ENCODE results near the gene TMEM163. TPM values are rescaled to one million over a fixed set of nuclear protein-coding genes. Genes with fewer than 3 reads are reported as not detected.
"Not testable (repeated sequence)": the region's sequence is repeated elsewhere in the genome, so short reads cannot be mapped to it uniquely, and the experiment has no call there.

TMEM163 gene
- total RNA-seq, 1 donor from 2014 or later = not detected

DNA sequence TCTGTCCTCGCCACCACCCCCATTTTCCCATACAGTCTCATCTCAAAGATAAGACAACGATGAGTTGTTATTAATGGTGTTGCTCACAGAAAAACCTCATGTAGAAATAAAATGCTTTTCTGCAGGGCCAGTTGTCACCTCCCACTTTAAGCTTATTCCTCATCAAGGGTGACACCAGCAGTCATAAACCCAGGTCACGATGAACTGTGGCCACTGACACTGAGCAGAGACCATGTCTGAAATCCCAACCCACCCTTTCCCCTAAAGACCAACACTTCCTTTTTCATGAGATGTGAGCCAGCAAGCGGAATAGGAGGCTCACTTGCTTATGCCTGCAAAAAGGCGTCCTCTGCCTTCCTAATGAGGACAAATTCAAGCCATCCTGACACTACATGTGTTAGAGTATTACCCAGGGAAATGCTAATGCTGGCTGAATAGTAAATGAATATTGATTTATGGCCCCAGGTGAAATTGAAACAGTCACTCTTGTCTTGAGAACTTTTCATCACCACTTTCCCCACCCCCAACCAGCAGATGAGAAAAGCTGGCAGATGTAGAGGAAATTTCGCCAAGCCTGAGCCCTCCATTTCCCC is 236.6 kb downstream of the TMEM163 start:
- TF ChIP-seq CTCF (IDR thresholded peaks at IDR 0.05; ENCODE audit: insufficient read depth, low read length, severe bottlenecking) = no peak
- Histone ChIP-seq H3K4me3 (ENCODE audit: low read depth, low read length) (no peak overlapping the region), H3K36me3 (ENCODE audit: control insufficient read depth, insufficient read depth, low read length) (no peaks in the 10 kb centered on the region), H3K27me3 (ENCODE audit: control insufficient read depth, insufficient read depth, low read length) (no peaks in the 10 kb centered on the region)
- no peak for FAIRE-seq
- DNase-seq (ENCODE audit: low read depth) = no peak

GRCh38 chr2:134479696-134480330 is 239.0 kb downstream of the TMEM163 start:
- TF ChIP-seq CTCF (IDR thresholded peaks at IDR 0.05; ENCODE audit: insufficient read depth, low read length, severe bottlenecking) = no peak
- H3K27me3 ChIP-seq (ENCODE audit: control insufficient read depth, insufficient read depth, low read length) = no peaks in the 10 kb centered on the region
- no peaks in the 10 kb centered on the region for H3K36me3 ChIP-seq (ENCODE audit: control insufficient read depth, insufficient read depth, low read length)
- FAIRE-seq (no peak), DNase-seq (ENCODE audit: low read depth) (no peak)
- no peak overlapping the region for H3K4me3 ChIP-seq (ENCODE audit: low read depth, low read length)

DNA sequence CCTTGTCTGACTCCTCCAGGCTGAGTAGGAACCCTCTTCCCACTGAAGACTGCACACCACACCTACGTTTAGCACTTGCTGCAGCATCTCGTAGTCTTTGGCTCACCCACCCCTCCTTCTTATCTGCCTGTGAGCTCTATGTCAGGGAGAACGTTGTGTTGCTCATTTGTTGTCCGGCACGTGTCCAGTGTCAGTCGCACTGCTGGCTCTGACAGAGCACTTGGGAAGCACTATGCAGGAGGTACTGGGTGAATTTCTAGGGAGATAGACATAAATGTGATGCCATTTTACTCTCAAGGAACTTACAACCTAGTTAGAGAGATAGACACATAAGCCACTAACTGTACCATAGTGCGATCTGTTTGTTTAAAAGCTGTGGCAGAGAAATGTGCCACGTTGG is 241.8 kb downstream of the TMEM163 start:
- not testable (repeated sequence) for H3K27me3 ChIP-seq (ENCODE audit: control insufficient read depth, insufficient read depth, low read length); H3K36me3 ChIP-seq (ENCODE audit: control insufficient read depth, insufficient read depth, low read length); DNase-seq (ENCODE audit: low read depth); H3K4me3 ChIP-seq (ENCODE audit: low read depth, low read length)
- FAIRE-seq = peak; percentile 94

DNA sequence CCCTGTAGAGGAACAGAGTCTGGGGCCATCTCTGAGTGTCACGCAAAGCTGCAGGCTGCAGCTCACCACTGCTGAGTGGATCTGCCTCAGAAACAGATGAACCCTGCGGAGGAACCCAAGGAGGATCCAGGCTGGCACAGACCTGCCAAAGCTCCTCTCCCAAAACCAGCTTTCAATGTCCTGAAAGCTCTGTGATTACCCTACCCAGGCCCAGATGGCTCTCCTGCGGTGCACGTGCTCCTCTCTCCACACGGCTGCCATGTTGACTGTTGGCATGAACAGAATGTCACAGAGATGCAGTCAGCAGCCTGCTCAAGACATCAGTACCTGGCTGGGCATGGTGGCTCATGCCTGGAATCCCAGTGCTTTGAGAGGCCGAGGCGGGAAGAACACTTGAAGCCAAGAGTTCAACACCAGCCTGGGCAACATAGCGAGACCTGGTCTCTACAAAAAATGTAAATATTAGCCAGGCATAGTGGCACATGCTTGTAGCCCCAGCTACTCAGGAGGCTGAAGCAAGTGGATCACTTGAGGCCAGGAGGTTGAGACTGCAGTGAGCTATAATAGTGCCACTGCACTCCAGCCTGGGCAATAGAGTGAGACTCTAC is 248.1 kb downstream of the TMEM163 start:
- DNase-seq (ENCODE audit: low read depth) = no peak
- TF ChIP-seq CTCF (IDR thresholded peaks at IDR 0.05; ENCODE audit: insufficient read depth, low read length, severe bottlenecking) = no peak
- no peak overlapping the region for H3K4me3 ChIP-seq (ENCODE audit: low read depth, low read length)
- H3K36me3 ChIP-seq (ENCODE audit: control insufficient read depth, insufficient read depth, low read length) = no peaks in the 10 kb centered on the region
- FAIRE-seq = no peak
- H3K27me3 ChIP-seq (ENCODE audit: control insufficient read depth, insufficient read depth, low read length) = no peaks in the 10 kb centered on the region

GRCh38 chr2:134469516-134470115 is 249.2 kb downstream of the TMEM163 start:
- H3K27me3 ChIP-seq (ENCODE audit: control insufficient read depth, insufficient read depth, low read length) = no peaks in the 10 kb centered on the region
- DNase-seq (ENCODE audit: low read depth) (no peak), FAIRE-seq (no peak)
- H3K36me3 ChIP-seq (ENCODE audit: control insufficient read depth, insufficient read depth, low read length) = no peaks in the 10 kb centered on the region
- no peak overlapping the region for H3K4me3 ChIP-seq (ENCODE audit: low read depth, low read length)
- no peak for TF ChIP-seq CTCF (IDR thresholded peaks at IDR 0.05; ENCODE audit: insufficient read depth, low read length, severe bottlenecking)

DNA sequence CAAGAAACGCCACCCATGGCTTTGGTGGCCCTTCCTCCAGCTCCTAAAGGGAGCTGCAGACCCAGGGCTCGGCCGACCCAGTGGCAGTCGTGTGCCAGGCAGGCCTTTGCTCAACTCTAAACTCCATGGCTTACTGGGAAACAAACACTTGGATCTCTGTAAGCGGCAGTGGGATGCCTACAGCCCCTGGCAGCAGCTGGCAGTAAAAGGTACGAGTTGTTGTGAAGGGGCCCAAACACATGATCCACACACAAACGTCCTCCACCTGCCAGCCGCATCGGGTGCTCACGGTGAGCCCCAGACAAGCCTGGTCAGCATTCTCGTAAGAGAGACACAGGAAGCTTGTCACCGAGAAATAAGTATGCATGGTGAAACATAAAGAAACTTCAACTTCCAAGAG is 250.0 kb downstream of the TMEM163 start:
- FAIRE-seq (no peak), DNase-seq (ENCODE audit: low read depth) (no peak)
- no peak for TF ChIP-seq CTCF (IDR thresholded peaks at IDR 0.05; ENCODE audit: insufficient read depth, low read length, severe bottlenecking)
- no peaks in the 10 kb centered on the region for H3K27me3 ChIP-seq (ENCODE audit: control insufficient read depth, insufficient read depth, low read length)
- no peaks in the 10 kb centered on the region for H3K36me3 ChIP-seq (ENCODE audit: control insufficient read depth, insufficient read depth, low read length)
- no peak overlapping the region for H3K4me3 ChIP-seq (ENCODE audit: low read depth, low read length)
